Muscle layer of colon (tissue), 2 donors: Measurements from ENCODE around the gene PYY.

Source experiments
- H3K27ac ChIP-seq: one replicate; pipeline ENCODE4 v1.7.0; 2013; ENCODE audit warnings: low read depth, mild to moderate bottlenecking, low read length, moderate library complexity
- H3K27me3 ChIP-seq, 2 donors: one replicate each; pipeline ENCODE4 v1.7.0; 2013; ENCODE audit warnings: low read length in 2 of 2, mild to moderate bottlenecking in 2 of 2; ENCODE audit not compliant: insufficient read depth in 2 of 2, control insufficient read depth in 1 of 2
- H3K36me3 ChIP-seq: one replicate; pipeline ENCODE4 v1.7.0; 2013; ENCODE audit warnings: mild to moderate bottlenecking, low read length; ENCODE audit not compliant: insufficient read depth
- H3K4me1 ChIP-seq: one replicate; pipeline ENCODE4 v1.7.0; 2013; ENCODE audit warnings: mild to moderate bottlenecking, low read length; ENCODE audit not compliant: insufficient read depth
- H3K4me3 ChIP-seq, 2 donors: one replicate each; pipeline ENCODE4 v1.7.0; 2013; ENCODE audit warnings: low read length in 2 of 2, low read depth in 1 of 2, mild to moderate bottlenecking in 1 of 2, moderate library complexity in 1 of 2
- H3K9ac ChIP-seq: one replicate; pipeline ENCODE4 v1.7.0; 2013; ENCODE audit warnings: low read length
- H3K9me3 ChIP-seq: one replicate; pipeline ENCODE4 v1.7.0; 2013; ENCODE audit warnings: mild to moderate bottlenecking, low read length
- donor health status: abdominal sarcoma.
- donor health status: Adenocarcinoma of cecum.

Gene PYY

GRCh38 chr17:43927060-43927864 is 26.5 kb downstream of the PYY start:
- no peak overlapping the region for H3K9ac ChIP-seq
- peak overlapping the region in 1 of 2 donors; percentile 41 for H3K4me3 ChIP-seq
- no peaks in the 10 kb centered on the region for H3K36me3 ChIP-seq
- no peaks in the 10 kb centered on the region for H3K9me3 ChIP-seq
- peaks cover 7 to 17% of the 10 kb centered on the region in 2 donors for H3K27me3 ChIP-seq
- H3K27ac ChIP-seq: no peak overlapping the region
- H3K4me1 ChIP-seq: peaks cover 7% of the 10 kb centered on the region

GRCh38 chr17:43924558-43924957 is 29.2 kb downstream of the PYY start:
- H3K9ac ChIP-seq: no peak overlapping the region
- H3K27ac ChIP-seq: no peak overlapping the region
- peaks cover 7% of the 10 kb centered on the region for H3K4me1 ChIP-seq
- H3K4me3 ChIP-seq: no peak overlapping the region
- peaks cover 7 to 17% of the 10 kb centered on the region in 2 donors for H3K27me3 ChIP-seq
- no peaks in the 10 kb centered on the region for H3K36me3 ChIP-seq
- no peaks in the 10 kb centered on the region for H3K9me3 ChIP-seq

GRCh38 chr17:43920500-43921095 is 33.1 kb downstream of the PYY start:
- H3K9ac ChIP-seq: no peak overlapping the region
- peaks cover 0 to 13% of the 10 kb centered on the region in 2 donors for H3K27me3 ChIP-seq
- no peak overlapping the region for H3K27ac ChIP-seq
- H3K9me3 ChIP-seq: no peaks in the 10 kb centered on the region
- H3K4me3 ChIP-seq: no peak overlapping the region
- H3K4me1 ChIP-seq: no peaks in the 10 kb centered on the region
- no peaks in the 10 kb centered on the region for H3K36me3 ChIP-seq

- Histone ChIP-seq H3K9me3 (no peaks in the 10 kb centered on the region), H3K4me1 (no peaks in the 10 kb centered on the region), H3K9ac (no peak overlapping the region), H3K36me3 (no peaks in the 10 kb centered on the region), H3K27ac (no peak overlapping the region), H3K4me3 (no peak overlapping the region), H3K27me3 (peaks cover 0 to 10% of the 10 kb centered on the region in 2 donors)
Observed at GRCh38 chr17:43918026-43918389, 35.7 kb downstream of the PYY start.

DNA sequence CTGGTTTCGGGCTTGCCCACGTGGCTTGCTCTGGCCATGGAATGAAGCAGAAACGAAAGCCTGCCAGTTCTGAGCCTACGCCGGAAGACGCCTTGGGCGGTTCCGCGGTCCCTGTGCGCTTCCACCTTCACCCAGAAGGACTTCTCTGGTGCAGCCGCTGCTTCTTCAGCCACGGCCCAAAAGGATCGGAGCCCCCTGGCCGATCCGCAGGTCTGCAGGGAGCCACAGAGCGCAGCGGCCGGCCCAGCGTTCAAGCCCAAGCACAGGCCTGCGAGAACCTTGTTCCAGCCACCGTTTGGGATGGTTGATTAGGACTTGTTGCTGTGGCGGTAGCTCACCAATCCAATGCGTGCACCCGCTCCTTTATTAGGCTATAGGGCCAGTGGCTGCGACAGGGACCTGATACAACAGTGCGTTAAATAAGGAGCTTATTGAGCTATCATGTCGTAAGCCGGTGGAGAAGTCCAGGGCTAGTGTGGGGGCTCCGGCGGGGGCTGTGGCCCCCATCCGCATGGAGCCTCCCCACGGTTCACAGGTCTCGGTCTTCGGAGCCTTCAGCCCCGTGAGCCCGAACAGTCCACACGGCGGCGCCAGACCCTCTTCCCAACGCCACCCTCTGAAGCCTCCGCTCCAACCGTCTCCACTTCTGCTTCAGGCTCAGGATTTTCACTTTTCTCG is 36.3 kb downstream of the PYY start:
- no peak overlapping the region for H3K9ac ChIP-seq
- H3K27me3 ChIP-seq: peaks cover 0 to 10% of the 10 kb centered on the region in 2 donors
- H3K36me3 ChIP-seq: no peaks in the 10 kb centered on the region
- no peaks in the 10 kb centered on the region for H3K4me1 ChIP-seq
- peak overlapping the region in 1 of 2 donors; percentile 43 for H3K4me3 ChIP-seq
- H3K9me3 ChIP-seq: no peaks in the 10 kb centered on the region
- H3K27ac ChIP-seq: no peak overlapping the region

GRCh38 chr17:43917016-43917347 is 36.8 kb downstream of the PYY start:
- no peak overlapping the region for H3K27ac ChIP-seq
- peak overlapping the region in 1 of 2 donors; percentile 43 for H3K4me3 ChIP-seq
- peaks cover 0 to 10% of the 10 kb centered on the region in 2 donors for H3K27me3 ChIP-seq
- no peaks in the 10 kb centered on the region for H3K36me3 ChIP-seq
- H3K4me1 ChIP-seq: no peaks in the 10 kb centered on the region
- no peak overlapping the region for H3K9ac ChIP-seq
- H3K9me3 ChIP-seq: no peaks in the 10 kb centered on the region

GRCh38 chr17:43916385-43916784 is 37.4 kb downstream of the PYY start:
- Histone ChIP-seq H3K9ac (no peak overlapping the region), H3K4me3 (no peak overlapping the region), H3K27me3 (peaks cover 0 to 10% of the 10 kb centered on the region in 2 donors), H3K9me3 (no peaks in the 10 kb centered on the region), H3K4me1 (no peaks in the 10 kb centered on the region), H3K36me3 (no peaks in the 10 kb centered on the region), H3K27ac (no peak overlapping the region)

- Histone ChIP-seq H3K9me3 (no peaks in the 10 kb centered on the region), H3K4me3 (no peak overlapping the region), H3K36me3 (no peaks in the 10 kb centered on the region), H3K4me1 (no peaks in the 10 kb centered on the region), H3K9ac (no peak overlapping the region), H3K27me3 (peaks cover 0 to 10% of the 10 kb centered on the region in 2 donors), H3K27ac (no peak overlapping the region)
Observed at GRCh38 chr17:43915559-43915958, 38.2 kb downstream of the PYY start.

DNA sequence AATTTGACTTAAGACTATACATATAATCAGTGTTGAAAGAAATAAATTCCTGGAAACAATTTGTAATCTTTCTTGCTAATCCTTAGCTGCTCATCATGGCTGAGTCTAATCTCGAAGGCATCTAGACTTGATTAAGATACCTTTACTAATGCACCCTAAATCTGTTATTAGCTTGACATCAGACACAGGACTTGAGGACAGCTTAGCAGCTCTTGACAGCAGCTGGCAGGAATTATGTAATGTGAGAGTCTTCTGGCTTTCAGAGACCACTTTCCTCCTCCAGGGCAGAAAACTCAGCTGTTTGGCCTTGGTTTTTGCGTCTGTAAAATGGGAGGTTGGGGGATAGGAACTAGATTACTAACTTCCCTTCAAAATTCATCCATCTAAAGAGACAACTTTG is 39.3 kb downstream of the PYY start:
- no peak overlapping the region for H3K4me3 ChIP-seq
- H3K36me3 ChIP-seq: no peaks in the 10 kb centered on the region
- H3K4me1 ChIP-seq: no peaks in the 10 kb centered on the region
- H3K27me3 ChIP-seq: peaks cover 0 to 10% of the 10 kb centered on the region in 2 donors
- H3K9me3 ChIP-seq: no peaks in the 10 kb centered on the region
- no peak overlapping the region for H3K27ac ChIP-seq
- no peak overlapping the region for H3K9ac ChIP-seq

- no peak overlapping the region for H3K27ac ChIP-seq
- H3K4me3 ChIP-seq: no peak overlapping the region
- H3K9me3 ChIP-seq: no peaks in the 10 kb centered on the region
- no peak overlapping the region for H3K9ac ChIP-seq
- H3K4me1 ChIP-seq: no peaks in the 10 kb centered on the region
- peaks cover 0 to 10% of the 10 kb centered on the region in 2 donors for H3K27me3 ChIP-seq
- no peaks in the 10 kb centered on the region for H3K36me3 ChIP-seq
Observed at GRCh38 chr17:43913584-43913983, 40.2 kb downstream of the PYY start.

DNA sequence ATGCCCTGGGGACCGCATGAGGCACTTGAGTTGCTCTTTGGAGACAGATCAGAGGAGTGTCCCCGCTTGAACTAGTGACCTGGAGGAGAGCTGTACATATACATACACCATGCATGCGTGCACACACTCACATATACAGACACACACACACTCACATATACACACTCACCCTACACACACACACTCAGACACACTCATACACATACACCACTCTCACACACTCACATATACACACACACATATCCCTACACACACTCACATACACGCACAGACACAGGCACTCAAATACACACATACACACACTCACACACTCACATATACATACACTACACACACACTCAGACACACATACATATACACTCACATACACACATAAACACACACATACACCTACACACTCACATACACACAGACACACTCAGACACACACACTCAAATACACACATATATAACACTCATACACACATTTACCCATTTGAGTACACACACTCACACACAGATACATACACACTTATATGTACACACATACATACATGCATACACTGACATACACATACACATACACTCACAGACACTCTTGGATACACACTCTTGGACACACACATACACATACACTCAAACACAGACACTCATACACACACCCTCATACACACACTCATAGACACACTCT is 41.0 kb downstream of the PYY start:
- H3K9me3 ChIP-seq: no peaks in the 10 kb centered on the region
- no peaks in the 10 kb centered on the region for H3K36me3 ChIP-seq
- H3K4me3 ChIP-seq: no peak overlapping the region
- H3K4me1 ChIP-seq: no peaks in the 10 kb centered on the region
- no peak overlapping the region for H3K27ac ChIP-seq
- no peak overlapping the region for H3K9ac ChIP-seq
- H3K27me3 ChIP-seq: peaks cover 0 to 7% of the 10 kb centered on the region in 2 donors
